HepG2 (cell line): ENCODE measurements around the gene CHMP5. TPM values are rescaled to one million over a fixed set of nuclear protein-coding genes. Genes with fewer than 3 reads are reported as not detected.

ENCODE experiments used
- ATAC-seq: fragments of 200-7000 bp; cut with Tn5 transposase; 3 replicates; pipeline ENCODE4 v1.9.1; 2020; ENCODE audit warnings: mild to moderate bottlenecking, moderate library complexity
- BruUV-seq: library from RNA; stranded (reverse); fragments of 400-500 nt; replicated peaks from 2 replicates; lab custom pipeline; 2021; lab: Mats Ljungman, UMichigan
- CTCF ChIA-PET: fragments of 300-600 bp; formaldehyde crosslinking; extraction: SDS; loops from one replicate; lab custom pipeline; 2021; ENCODE audit warnings: low total read pairs, inconsistent platforms, low intra/inter-chr PET ratio; lab: Yijun Ruan, JAX
- POLR2A ChIA-PET: fragments of 350-600 bp; sonication (Branson Sonifier 250); formaldehyde crosslinking; loops from one replicate; lab custom pipeline; 2020; ENCODE audit warnings: antibody characterized with exemption, inconsistent platforms; lab: Yijun Ruan, JAX
- DNase-seq: peaks from one replicate; pipeline ENCODE4 v3.0.0-alpha.2; 2015; ENCODE audit warnings: low spot score
- FAIRE-seq: peaks from 3 replicates; lab custom pipeline; 2011; peaks lifted over from hg19 to GRCh38; lab: Jason Lieb, UNC
- H2AFZ ChIP-seq: one replicate; pipeline ENCODE4 v1.6.1; 2011; ENCODE audit warnings: low read length, inconsistent platforms
- H3K27ac ChIP-seq: fragments of 300-600 bp; 3 replicates; pipeline ENCODE4 v1.8.0; 2011; ENCODE audit warnings: mixed run types, mild to moderate bottlenecking, mixed read lengths, low read length, inconsistent platforms; ENCODE audit not compliant: insufficient read depth; ENCODE audit errors: extremely low read length
- H3K27me3 ChIP-seq, 2 experiments: fragments of 200-600 bp in 1 of 2; 2 replicates in 1 of 2; 3 replicates in 1 of 2; pipeline versions ENCODE4 v1.6.0 to v1.8.0; 2011; ENCODE audit warnings: low read length in 2 of 2, mild to moderate bottlenecking in 2 of 2, moderate library complexity in 2 of 2, inconsistent platforms in 1 of 2; ENCODE audit not compliant: insufficient read depth in 2 of 2, control insufficient read depth in 1 of 2
- H3K36me3 ChIP-seq, 2 experiments: fragments of 200-600 bp in 1 of 2; replicated peaks in 1 of 2; 2 replicates in 1 of 2; 3 replicates in 1 of 2; pipeline versions ENCODE4 v1.5.1 to v1.8.0; 2011; ENCODE audit warnings: low read length in 2 of 2, inconsistent platforms in 1 of 2; ENCODE audit not compliant: insufficient read depth in 2 of 2, control insufficient read depth in 1 of 2
- H3K4me1 ChIP-seq: 2 replicates; pipeline ENCODE4 v1.5.1; 2012; ENCODE audit warnings: low read length, inconsistent platforms; ENCODE audit not compliant: insufficient read depth
- H3K4me2 ChIP-seq: 2 replicates; pipeline ENCODE4 v1.6.0; 2011; ENCODE audit warnings: low read depth, low read length, inconsistent platforms
- H3K4me3 ChIP-seq, 3 experiments: fragments of 200-600 bp in 1 of 3; sonication (generic), shearing (Covaris generic) in 1 of 3; replicated peaks in 1 of 3; 2 replicates each; pipeline ENCODE4 v1.5.1; 2011 to 2016; ENCODE audit warnings: low read length in 3 of 3, inconsistent platforms in 2 of 3, low read depth in 2 of 3, mild to moderate bottlenecking in 2 of 3, control low read depth in 1 of 3, mixed read lengths in 1 of 3; ENCODE audit not compliant: insufficient read depth in 1 of 3
- H3K79me2 ChIP-seq: one replicate; pipeline ENCODE4 v1.6.1; 2011; ENCODE audit warnings: low read length, inconsistent platforms; ENCODE audit not compliant: insufficient read depth
- H3K9ac ChIP-seq: 2 replicates; pipeline ENCODE4 v1.6.0; 2011; ENCODE audit warnings: mild to moderate bottlenecking, low read depth, low read length, inconsistent platforms; ENCODE audit not compliant: insufficient read depth
- H3K9me3 ChIP-seq: 2 replicates; pipeline ENCODE4 v1.5.1; 2012; ENCODE audit warnings: mild to moderate bottlenecking, low read length
- H4K20me1 ChIP-seq: 2 replicates; pipeline ENCODE4 v1.6.0; 2011; ENCODE audit warnings: inconsistent platforms, mild to moderate bottlenecking, low read length, moderate library complexity; ENCODE audit not compliant: insufficient read depth
- CEBPB ChIP-seq: IDR thresholded peaks from 2 replicates; pipeline ENCODE4 v1.6.1; 2011; ENCODE audit warnings: low read depth, low read length, improper control_type of control experiment, borderline replicate concordance
- CEBPG ChIP-seq: IDR thresholded peaks from 2 replicates; pipeline ENCODE4 v1.6.1; 2016
- GPN1 ChIP-seq: sonication (generic); formaldehyde crosslinking; IDR thresholded peaks from 2 replicates; pipeline ENCODE4 v1.5.1; 2020; ENCODE audit warnings: missing genetic modification reagents, borderline replicate concordance
- HOXD1 ChIP-seq: sonication (generic); formaldehyde crosslinking; IDR thresholded peaks from 2 replicates; pipeline ENCODE4 v1.5.0; 2020; ENCODE audit warnings: missing genetic modification reagents
- KMT2B ChIP-seq: IDR thresholded peaks from 2 replicates; pipeline ENCODE4 v1.6.1; 2016; ENCODE audit warnings: missing genetic modification reagents, missing compliant biosample characterization
- RFX1 ChIP-seq: fragments of 450-650 bp; IDR thresholded peaks from 2 replicates; pipeline ENCODE4 v1.6.1; 2017
- WGBS: methylation state at CpG from one replicate; pipeline ENCODE4 v1.1.6; 2017; ENCODE audit warnings: low lambda C conversion rate; 5-methylcytosine and 5-hydroxymethylcytosine counted together
- in situ Hi-C: cut with HindIII; loops from 2 replicates; pipeline ENCODE4 v1.10.0; 2017; ENCODE audit warnings: low pct_unique_long_range_greater_than_20kb; ENCODE audit not compliant: extremely low pct_ligation_motif_present
- intact Hi-C: fragments of 100-400 bp; cut with micrococcal nuclease; formaldehyde crosslinking; loops from one replicate; pipeline ENCODE4 v1.10.0; 2022; ENCODE audit not compliant: unreplicated experiment
- polyA plus RNA-seq, 8 experiments: library from polyadenylated mRNA; depleted of rRNA in 3 of 8; stranded (reverse) in 7 of 8; unstranded in 1 of 8; fragments of >200 nt; fragmentation: Illumina TruSeq in 4 of 8; extraction: Trizol in 4 of 8; gene quantifications; 2 replicates each; pipeline versions ENCODE4 v1.2.1 to v1.2.3, GENCODE V29; 2011 to 2016; ENCODE audit warnings: low read depth in 4 of 8, missing spikeins in 1 of 8, mixed read lengths in 1 of 8; ENCODE audit not compliant: insufficient read depth in 1 of 8
- total RNA-seq, 5 experiments: library from RNA; depleted of rRNA; stranded (reverse); fragments of >200 nt; fragmentation: Illumina TruSeq; extraction: Trizol; gene quantifications; 2 replicates each; pipeline ENCODE4 v1.2.3, GENCODE V29; 2016; ENCODE audit warnings: low read depth in 1 of 5

Gene CHMP5
- total and polyA plus RNA-seq, 2 of the 13 experiments (the other 11 are each of a cell fraction or from before 2014, with no cell fraction given) = 46.0 to 57.3 TPM

DNA sequence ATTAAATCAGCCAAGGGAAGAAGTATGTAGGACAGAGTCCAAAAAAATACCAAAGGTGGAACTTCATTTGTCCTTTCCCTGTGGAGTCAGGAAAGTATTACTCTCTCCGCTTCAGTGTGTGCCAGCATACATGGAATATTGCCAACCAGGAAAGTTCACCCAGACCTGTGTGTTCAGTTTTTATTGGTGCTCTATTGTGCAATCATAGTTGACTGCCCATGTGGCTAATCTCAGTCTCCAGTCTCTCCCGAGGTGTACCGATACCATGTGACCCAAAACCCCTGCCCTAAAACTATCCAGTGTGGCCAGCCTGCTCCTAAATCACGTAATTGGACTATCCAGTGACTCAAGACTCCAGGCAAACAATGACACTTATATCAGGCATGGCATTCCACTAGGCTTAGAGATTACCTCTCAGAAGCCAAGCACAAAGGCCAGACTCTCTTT is 64.3 kb downstream of the CHMP5 start:
- H2AFZ ChIP-seq = no peak overlapping the region
- in situ Hi-C loops (no loop called here), intact Hi-C loops (no loop called here)
- no peak for FAIRE-seq
- no peak overlapping the region for H3K4me2 ChIP-seq
- no TSS peak for BruUV-seq
- peaks cover 14 to 32% of the 10 kb centered on the region in 2 experiments for H3K36me3 ChIP-seq
- ChIA-PET POLR2A (no interaction called here), CTCF (no interaction called here)
- no peaks in the 10 kb centered on the region for H3K4me1 ChIP-seq
- no peaks in the 10 kb centered on the region for H3K79me2 ChIP-seq
- no peak overlapping the region for H3K4me3 ChIP-seq
- no peaks in the 10 kb centered on the region for H3K27me3 ChIP-seq
- no peaks in the 10 kb centered on the region for H3K9me3 ChIP-seq
- DNase-seq = no peak
- WGBS = 93% methylated on average over 3 of the region's 4 CpGs
- TF ChIP-seq CEBPG = peak; percentile 37; the same call in 1 of the 2 replicates
- no peak for TF ChIP-seq GPN1 (CRISPR knock-in tag)
- peak; percentile 85 for TF ChIP-seq CEBPB
- TF ChIP-seq KMT2B = no peak
- H3K9ac ChIP-seq = no peak overlapping the region
- H4K20me1 ChIP-seq = no peaks in the 10 kb centered on the region
- ATAC-seq = peak; percentile 30; the same call in 2 of the 3 replicates
- no peak overlapping the region for H3K27ac ChIP-seq

DNA sequence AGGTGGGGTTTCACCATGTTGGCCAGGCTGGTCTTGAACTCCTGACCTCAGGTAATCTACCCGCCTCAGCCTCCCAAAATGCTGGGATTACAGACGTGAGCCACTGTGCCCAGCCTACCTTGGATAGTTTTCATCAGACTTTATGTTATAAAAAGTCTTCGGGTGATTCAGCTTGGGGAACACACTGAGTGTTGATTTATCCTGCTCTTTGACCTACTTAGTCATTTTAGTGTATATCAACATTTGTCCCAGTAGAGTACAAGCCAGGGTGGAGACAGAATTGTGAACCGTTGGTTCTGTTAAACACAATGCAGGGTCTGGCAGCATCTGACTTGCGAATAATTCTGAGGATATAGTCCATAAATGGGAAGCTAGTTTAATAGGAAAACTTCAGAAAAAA is 65.1 kb downstream of the CHMP5 start:
- POLR2A ChIA-PET = interaction anchor here (0.6 kb wide), 1 partner anchor 27 kb away, joined by 3 read pairs; no protein-coding TSS in a partner anchor

More for the DNA sequence above, 65.1 kb downstream of the CHMP5 start:
- H3K79me2 ChIP-seq = no peaks in the 10 kb centered on the region
- no peak for DNase-seq
- no peak overlapping the region for H3K27ac ChIP-seq
- TF ChIP-seq RFX1 (no peak), HOXD1 (CRISPR knock-in tag) (no peak)
- TF ChIP-seq, all 625 proteins: peak for 0
- Histone ChIP-seq H2AFZ (no peak overlapping the region), H3K9ac (no peak overlapping the region), H3K36me3 (peaks cover 14 to 32% of the 10 kb centered on the region in 2 experiments), H3K4me2 (no peak overlapping the region), H3K4me3 (no peak overlapping the region), H4K20me1 (no peaks in the 10 kb centered on the region), H3K4me1 (no peaks in the 10 kb centered on the region), H3K9me3 (no peaks in the 10 kb centered on the region), H3K27me3 (no peaks in the 10 kb centered on the region)
- ATAC-seq (no peak), FAIRE-seq (no peak)
- intact Hi-C loops = no loop called here
- 94% methylated on average over 5 of the region's 5 CpGs for WGBS
- BruUV-seq = no TSS peak
- in situ Hi-C loops = no loop called here
- CTCF ChIA-PET = no interaction called here
